K562 (cell line): ENCODE measurements around the gene SGPP1. TPM values are rescaled to one million over a fixed set of nuclear protein-coding genes. Genes with fewer than 3 reads are reported as not detected.

Source experiments
- BHLHE40 ChIP-seq: IDR thresholded peaks from 2 replicates; pipeline ENCODE4 v1.6.1; 2011; ENCODE audit warnings: low read length, improper control_type of control experiment
- CSDE1 ChIP-seq, 2 experiments: fragments of 450-650 bp; IDR thresholded peaks; 2 replicates each; pipeline ENCODE4 v1.6.1; 2016; ENCODE audit warnings: mild to moderate bottlenecking in 1 of 2
- HES1 ChIP-seq: fragments of 450-650 bp; IDR thresholded peaks from 2 replicates; pipeline ENCODE4 v1.6.1; 2016; ENCODE audit warnings: low read depth, mild to moderate bottlenecking, moderate library complexity
- JUND ChIP-seq, 2 experiments: IDR thresholded peaks; 2 replicates in 1 of 2; 3 replicates in 1 of 2; pipeline ENCODE4 v1.6.1; 2011; ENCODE audit warnings: borderline replicate concordance in 2 of 2, low read depth in 2 of 2, low read length in 2 of 2, improper control_type of control experiment in 1 of 2, missing biosample characterization in 1 of 2, missing genetic modification characterization in 1 of 2, missing genetic modification reagents in 1 of 2
- NKRF ChIP-seq: fragments of 450-650 bp; IDR thresholded peaks from 2 replicates; pipeline ENCODE4 v1.6.1; 2016; ENCODE audit warnings: borderline replicate concordance
- NR2C2 ChIP-seq, 2 experiments: fragments of 200-800 bp in 1 of 2; sonication (Bioruptor generic) in 1 of 2; sonication (generic) in 1 of 2; formaldehyde crosslinking in 1 of 2; IDR thresholded peaks; 2 replicates each; pipeline versions ENCODE4 v1.6.1 to v1.8.0; 2016 to 2022; ENCODE audit warnings: mild to moderate bottlenecking in 1 of 2, missing compliant biosample characterization in 1 of 2, missing genetic modification characterization in 1 of 2, missing genetic modification reagents in 1 of 2
- PHF21A ChIP-seq: fragments of 450-650 bp; IDR thresholded peaks from 2 replicates; pipeline ENCODE4 v1.6.1; 2017; ENCODE audit warnings: low read depth, borderline replicate concordance
- RAD51 ChIP-seq: fragments of 450-650 bp; IDR thresholded peaks from 2 replicates; pipeline ENCODE4 v1.7.1; 2016; ENCODE audit warnings: low read depth, mild to moderate bottlenecking, borderline replicate concordance
- RFX1 ChIP-seq: fragments of 450-650 bp; IDR thresholded peaks from 2 replicates; pipeline ENCODE4 v1.6.1; 2016; ENCODE audit warnings: mild to moderate bottlenecking, moderate library complexity
- SOX6 ChIP-seq: fragments of 450-650 bp; IDR thresholded peaks from 2 replicates; pipeline ENCODE4 v1.6.1; 2014; ENCODE audit warnings: mild to moderate bottlenecking
- SP2 ChIP-seq: IDR thresholded peaks from 2 replicates; pipeline ENCODE4 v1.6.1; 2011; ENCODE audit warnings: mild to moderate bottlenecking, low read depth, low read length, moderate library complexity; ENCODE audit not compliant: poor library complexity, severe bottlenecking; ENCODE audit errors: extremely low read depth
- TAF15 ChIP-seq: fragments of 200-400 bp; formaldehyde crosslinking; IDR thresholded peaks from 2 replicates; pipeline ENCODE4 v1.6.1; 2017; ENCODE audit warnings: mild to moderate bottlenecking, low read depth, low read length, moderate library complexity
- TCF15 ChIP-seq: fragments of 250-450 bp; sonication (Bioruptor Pico); IDR thresholded peaks from 2 replicates; pipeline ENCODE4 v1.8.0; 2022; ENCODE audit warnings: moderate library complexity, mild to moderate bottlenecking, inconsistent platforms
- USF1 ChIP-seq: sonication (generic); formaldehyde crosslinking; IDR thresholded peaks from 2 replicates; pipeline ENCODE4 v1.9.0; 2022; ENCODE audit warnings: mild to moderate bottlenecking, missing genetic modification reagents
- USF2 ChIP-seq: sonication (generic); formaldehyde crosslinking; IDR thresholded peaks from 2 replicates; pipeline ENCODE4 v1.5.0; 2020; ENCODE audit warnings: missing genetic modification reagents
- VEZF1 ChIP-seq: fragments of 200-800 bp; sonication (Bioruptor generic); IDR thresholded peaks from 2 replicates; pipeline ENCODE4 v1.6.1; 2017; ENCODE audit warnings: missing genetic modification characterization, missing compliant biosample characterization
- ZNF274 ChIP-seq: IDR thresholded peaks from 2 replicates; pipeline ENCODE4 v1.6.1; 2011; ENCODE audit warnings: low read depth, mild to moderate bottlenecking, low read length, moderate library complexity, borderline replicate concordance
- ZNF57 ChIP-seq: fragments of 450-650 bp; formaldehyde crosslinking; IDR thresholded peaks from 2 replicates; pipeline ENCODE4 v1.4.0; 2020; ENCODE audit warnings: mild to moderate bottlenecking, moderate library complexity
- polyA plus RNA-seq, 8 experiments: library from polyadenylated mRNA; depleted of rRNA in 4 of 8; stranded (reverse) in 5 of 8; unstranded in 3 of 8; fragments of >200 nt; fragmentation: Nextera tagmentation in 2 of 8; fragmentation: Illumina TruSeq in 1 of 8; extraction: Ambion mirVana in 2 of 8; extraction: Trizol in 1 of 8; gene quantifications; 2 replicates each; pipeline versions ENCODE4 v1.2.1 to v1.2.3, GENCODE V29; 2011 to 2014; ENCODE audit warnings: inconsistent platforms in 1 of 8, missing spikeins in 1 of 8
- total RNA-seq, 7 experiments: library from RNA; depleted of rRNA in 6 of 7; stranded (reverse); fragments of >200 nt in 6 of 7; fragmentation: Illumina TruSeq in 2 of 7; extraction: Trizol in 2 of 7; gene quantifications; 2 replicates each; pipeline versions ENCODE4 v1.2.1 to v1.2.3, GENCODE V29; 2011 to 2021; ENCODE audit warnings: low replicate concordance in 1 of 7

SGPP1 gene
- total and polyA plus RNA-seq, 9 of the 15 experiments (the other 6 are each of a cell fraction or from before 2014, with no cell fraction given) = 2.2 to 7.3 (median 5.6) TPM

GRCh38 chr14:63745858-63746425 is 18.1 kb upstream of the SGPP1 start (continued):
- TF ChIP-seq VEZF1 (0 out of 2 replicates have a peak, but pooled peaks have one; percentile 25), SOX6 (peak; percentile 14; the same call in 1 of the 2 replicates), SP2 (no peak), NKRF (no peak), PHF21A (no peak), CSDE1 (IDR thresholded peaks at IDR 0.05) (no peak), RAD51 (peak; percentile 81), TAF15 (no peak), HES1 (0 out of 2 replicates have a peak, but pooled peaks have one; percentile 16), USF2 (CRISPR knock-in tag) (peak; percentile 81), TCF15 (CRISPR knock-in tag) (no peak), NR2C2 (CRISPR knock-in tag; IDR thresholded peaks at IDR 0.05) (no peak), NR2C2 (tag; IDR thresholded peaks at IDR 0.05) (peak; percentile 78; the same call in 1 of the 2 replicates), USF1 (CRISPR knock-in tag) (peak; percentile 81), RFX1 (no peak), ZNF274 (no peak), JUND (IDR thresholded peaks at IDR 0.05; ENCODE audit: borderline replicate concordance, low read depth, low read length) (peak; percentile 5; the same call in 1 of the 2 replicates), JUND (tag; IDR thresholded peaks at IDR 0.05; ENCODE audit: borderline replicate concordance, low read depth, low read length) (no peak), BHLHE40 (peak; percentile 69), ZNF57 (CRISPR knock-in tag) (no peak)
